ENCODE results near the gene PID1.

Gene PID1

DNA sequence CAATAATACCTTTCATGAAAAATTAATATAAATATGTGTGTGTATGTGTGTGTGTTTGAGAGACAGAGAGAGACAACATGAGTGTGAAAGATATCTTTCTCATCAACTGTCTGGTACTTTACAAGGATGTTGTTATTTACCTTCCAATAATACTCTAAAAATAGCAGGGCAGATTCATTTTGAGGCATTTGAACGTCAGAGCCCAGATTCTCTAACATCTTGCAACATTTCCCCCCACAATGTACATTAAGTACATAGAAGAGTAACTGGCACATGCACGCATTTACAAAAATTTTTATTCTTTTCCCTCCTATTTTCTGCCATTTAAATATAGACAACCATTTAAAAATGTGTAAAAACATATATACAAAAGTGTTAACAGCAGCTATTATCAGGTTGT, 100.9 kb downstream of the PID1 start:
- TF ChIP-seq CTCF (IDR thresholded peaks at IDR 0.05; ENCODE audit: low read length, missing control alignments), result no peak
- peak; percentile 51 for DNase-seq (ENCODE audit: low read depth)
- no peak overlapping the region for H3K4me3 ChIP-seq (replicated peaks; ENCODE audit: low read depth, low read length)

DNA sequence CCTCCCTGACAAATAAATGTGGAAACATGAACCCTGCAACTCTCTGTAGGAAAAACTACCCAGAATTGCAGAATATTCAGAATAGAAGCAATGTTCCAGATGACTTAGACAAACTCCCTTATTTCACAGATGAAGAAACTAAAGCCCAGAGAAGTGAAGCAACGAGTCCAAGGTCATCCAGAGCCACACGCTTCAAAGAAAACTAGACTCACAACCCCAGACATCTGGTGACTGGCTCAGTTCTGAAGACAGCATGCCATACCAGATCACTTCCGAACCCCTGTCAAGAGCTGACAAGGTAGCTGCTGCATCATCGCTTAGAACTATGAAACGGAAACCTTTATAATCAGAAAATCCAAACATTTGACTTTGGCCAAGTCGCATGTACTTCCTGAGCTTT, 101.3 kb downstream of the PID1 start:
- DNase-seq (ENCODE audit: low read depth), result peak; percentile 62
- no peak for TF ChIP-seq CTCF (IDR thresholded peaks at IDR 0.05; ENCODE audit: low read length, missing control alignments)
- no peak overlapping the region for H3K4me3 ChIP-seq (replicated peaks; ENCODE audit: low read depth, low read length)

DNA sequence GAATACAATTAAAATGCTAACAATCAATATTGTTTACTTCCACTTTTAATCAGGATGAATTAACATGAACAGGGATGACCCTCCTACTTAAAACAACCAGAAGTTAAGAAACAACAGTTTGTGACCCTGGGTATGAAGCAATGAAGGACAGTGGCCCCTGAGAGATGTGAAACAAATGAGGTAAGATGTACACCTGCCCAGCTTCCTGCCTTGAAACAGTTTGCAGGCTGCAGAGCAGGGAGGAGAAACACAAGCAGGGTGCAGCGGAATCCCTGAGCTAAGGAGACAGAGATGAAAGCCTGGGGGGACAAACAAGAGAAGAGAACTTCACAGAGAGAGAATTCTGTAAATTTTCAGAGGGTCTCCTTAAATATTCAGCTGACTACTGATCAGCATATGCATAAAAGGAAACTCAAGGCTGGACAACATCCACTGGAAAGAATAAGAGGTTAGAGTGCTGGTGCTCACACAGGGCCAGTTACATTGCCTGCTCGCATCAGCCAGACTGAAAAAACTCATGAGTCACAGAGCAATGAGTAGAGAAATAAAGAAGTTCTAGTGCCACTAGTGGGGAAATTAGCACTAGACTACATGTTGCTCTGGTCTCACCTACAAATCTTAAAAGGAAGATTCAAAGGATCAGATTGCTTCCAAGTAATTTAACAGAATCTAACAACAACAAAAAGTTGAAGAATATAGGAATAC, 106.4 kb downstream of the PID1 start:
- DNase-seq (ENCODE audit: low read depth), result peak; percentile 14

GRCh38 chr2:229163893-229164292, 107.2 kb downstream of the PID1 start:
- no peak for TF ChIP-seq CTCF (IDR thresholded peaks at IDR 0.05; ENCODE audit: low read length, missing control alignments)
- no peak overlapping the region for H3K4me3 ChIP-seq (replicated peaks; ENCODE audit: low read depth, low read length)
- DNase-seq (ENCODE audit: low read depth), result no peak

More for the DNA sequence above, 106.4 kb downstream of the PID1 start:
- no peak overlapping the region for H3K4me3 ChIP-seq (replicated peaks; ENCODE audit: low read depth, low read length)
- TF ChIP-seq CTCF (IDR thresholded peaks at IDR 0.05; ENCODE audit: low read length, missing control alignments), result no peak

- DNase-seq (ENCODE audit: low read depth), result no peak
- no peak for TF ChIP-seq CTCF (IDR thresholded peaks at IDR 0.05; ENCODE audit: low read length, missing control alignments)
- H3K4me3 ChIP-seq (replicated peaks; ENCODE audit: low read depth, low read length), result no peak overlapping the region
Measured at GRCh38 chr2:229162015-229162414, 109.1 kb downstream of the PID1 start.

DNA sequence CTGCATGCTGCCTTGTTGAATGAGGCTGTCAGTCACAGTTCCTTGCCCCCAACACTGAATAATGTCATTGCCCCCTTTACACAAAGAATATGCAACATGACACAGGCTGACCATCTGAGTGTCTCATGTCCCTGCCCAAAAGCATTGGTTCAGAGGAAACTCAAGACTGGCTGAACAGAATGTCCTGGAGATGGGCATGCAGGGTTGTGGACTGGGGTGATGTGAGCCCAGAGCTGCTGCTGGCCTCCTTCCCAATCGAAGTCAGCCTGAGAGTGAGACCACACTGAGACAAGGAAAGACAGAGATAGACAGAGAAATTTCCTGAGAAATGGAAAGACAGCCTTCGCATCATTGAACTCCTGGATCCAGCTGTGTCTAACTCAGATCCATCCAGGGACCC, 110.1 kb downstream of the PID1 start:
- TF ChIP-seq CTCF (IDR thresholded peaks at IDR 0.05; ENCODE audit: low read length, missing control alignments), result no peak
- no peak for DNase-seq (ENCODE audit: low read depth)
- no peak overlapping the region for H3K4me3 ChIP-seq (replicated peaks; ENCODE audit: low read depth, low read length)

DNA sequence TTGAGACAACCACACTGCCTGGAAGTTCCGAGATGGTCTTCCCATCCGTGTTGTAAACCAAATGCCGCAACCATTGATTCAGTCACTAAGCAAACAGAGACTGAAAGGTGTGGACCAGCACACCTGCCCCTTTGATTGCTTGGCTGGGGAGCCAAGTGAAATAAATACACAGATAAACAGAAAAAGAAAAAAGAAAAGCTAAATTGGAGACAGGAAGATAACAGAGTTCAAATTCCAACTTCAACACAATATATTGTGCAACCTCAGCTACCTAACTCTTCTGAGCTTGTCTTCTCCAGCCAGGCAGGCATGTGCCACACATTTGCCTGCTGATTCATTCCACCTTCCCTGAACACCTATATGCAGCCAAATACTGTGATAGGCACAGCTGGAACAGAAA, 110.9 kb downstream of the PID1 start:
- no peak for TF ChIP-seq CTCF (IDR thresholded peaks at IDR 0.05; ENCODE audit: low read length, missing control alignments)
- no peak overlapping the region for H3K4me3 ChIP-seq (replicated peaks; ENCODE audit: low read depth, low read length)
- DNase-seq (ENCODE audit: low read depth), result no peak

Measured in fibroblast of pulmonary artery (primary cell).